ENCODE data around the gene FGFR2. TPM values are rescaled to one million over a fixed set of nuclear protein-coding genes. Genes with fewer than 3 reads are reported as not detected.

Gene FGFR2
- 315 TPM for polyA plus RNA-seq (2013, experiment 1 of 4)
- polyA plus RNA-seq (2013, experiment 2 of 4): 406 TPM
- polyA plus RNA-seq (2013, experiment 3 of 4): 247 TPM
- polyA plus RNA-seq (2013, experiment 4 of 4): 291 TPM

DNA sequence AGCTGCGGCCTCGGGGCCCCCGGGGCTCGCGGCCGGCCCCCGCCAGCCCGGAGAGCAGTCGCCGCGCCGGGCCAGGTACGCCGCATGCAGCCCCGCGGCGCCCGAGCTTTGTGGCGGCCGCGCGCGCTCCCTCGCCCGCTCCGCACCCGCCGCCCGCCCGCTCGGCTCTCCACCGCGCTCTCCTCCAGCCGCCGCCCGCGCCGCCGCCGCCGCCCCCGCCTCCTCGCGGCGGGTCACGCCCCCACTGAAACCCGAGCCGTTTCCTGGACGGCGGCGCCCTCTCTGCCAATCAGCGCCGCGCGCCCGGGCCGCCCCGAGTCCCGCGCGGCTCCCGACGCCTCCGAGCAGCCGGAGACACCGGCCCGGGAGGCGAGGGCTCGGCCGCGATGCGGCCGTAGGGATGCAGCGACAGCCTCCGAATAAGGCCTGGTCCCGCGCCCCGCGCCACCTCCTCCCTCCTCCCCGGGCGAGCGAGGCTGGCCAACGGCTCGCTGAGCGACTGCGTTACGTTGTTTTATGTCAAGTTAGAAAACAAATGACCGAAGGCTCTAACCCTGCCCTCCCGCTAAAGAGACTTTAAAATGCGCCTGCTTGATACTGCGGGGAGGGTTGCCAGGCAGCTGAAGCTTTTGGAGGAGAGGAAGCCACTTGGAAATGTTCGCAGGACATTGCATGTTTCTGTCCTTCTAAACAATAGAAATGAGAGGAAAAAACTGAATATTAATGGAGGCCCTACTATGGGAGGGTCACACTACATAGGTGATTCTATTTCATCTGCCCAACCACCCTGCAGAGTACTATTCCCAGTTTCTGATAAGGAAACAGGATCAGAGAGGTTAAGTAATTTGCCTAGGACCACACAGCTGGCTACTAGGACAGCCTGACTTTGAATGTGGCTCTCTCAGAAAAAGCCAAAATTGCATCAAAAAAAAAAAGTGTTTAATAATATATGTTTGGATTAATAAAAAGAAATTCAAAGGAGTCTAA is at the start of gene FGFR2:
Gene FGFR2, minus strand, starts transcription at position 182 of the 987 bp plus-strand sequence. CDS start 4,627 bp downstream, outside the sequence.
- H3K27me3 ChIP-seq (ENCODE audit: control insufficient read depth, insufficient read depth, low read length, poor library complexity, severe bottlenecking): peaks cover 9% of the 10 kb centered on the region
- H3K36me3 ChIP-seq (ENCODE audit: control insufficient read depth, insufficient read depth, low read length): peaks cover 3% of the 10 kb centered on the region
- peak within 1 kb of the TSS; percentile 84 for H3K27ac ChIP-seq (ENCODE audit: insufficient read depth, low read depth, low read length, poor library complexity, severe bottlenecking)
- H3K9me3 ChIP-seq (ENCODE audit: control insufficient read depth, low read length): no peaks in the 10 kb centered on the region
- peaks cover 40% of the 10 kb centered on the region for H3K4me1 ChIP-seq (ENCODE audit: control insufficient read depth, insufficient read depth, low read length)
- H3K4me3 ChIP-seq (ENCODE audit: insufficient read depth, low read depth, low read length): peak within 1 kb of the TSS; percentile 69
- 1% methylated on average over 92 of the region's 92 CpGs for WGBS, 2 experiments

DNA sequence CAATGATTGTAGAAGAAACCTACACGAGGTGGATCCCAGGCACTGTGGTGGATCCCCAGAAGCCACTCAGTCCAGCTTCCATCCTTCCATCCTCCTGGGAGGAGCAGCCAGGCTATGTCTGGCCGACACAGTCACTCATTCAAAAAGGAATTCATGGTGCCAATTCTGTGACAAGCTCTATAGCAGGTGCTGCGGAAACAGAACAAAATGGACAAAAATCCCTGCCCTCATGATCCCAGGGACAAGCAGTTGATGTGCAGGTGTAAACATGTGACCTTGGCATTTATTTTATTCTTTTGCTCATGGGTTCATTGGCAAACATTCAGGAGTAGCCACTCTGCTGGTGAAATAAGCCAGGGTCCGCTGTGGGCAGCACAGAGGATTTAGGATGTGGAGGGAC is 49.2 kb upstream of the FGFR2 start:
- Histone ChIP-seq H3K9me3 (ENCODE audit: control insufficient read depth, low read length) (no peaks in the 10 kb centered on the region), H3K27me3 (ENCODE audit: control insufficient read depth, insufficient read depth, low read length, poor library complexity, severe bottlenecking) (no peaks in the 10 kb centered on the region), H3K27ac (ENCODE audit: insufficient read depth, low read depth, low read length, poor library complexity, severe bottlenecking) (no peak overlapping the region), H3K36me3 (ENCODE audit: control insufficient read depth, insufficient read depth, low read length) (no peaks in the 10 kb centered on the region), H3K4me1 (ENCODE audit: control insufficient read depth, insufficient read depth, low read length) (peaks cover 15% of the 10 kb centered on the region), H3K4me3 (ENCODE audit: insufficient read depth, low read depth, low read length) (no peak overlapping the region)
- WGBS, 2 experiments: 93 to 94% methylated on average over 4 of the region's 4 CpGs

DNA sequence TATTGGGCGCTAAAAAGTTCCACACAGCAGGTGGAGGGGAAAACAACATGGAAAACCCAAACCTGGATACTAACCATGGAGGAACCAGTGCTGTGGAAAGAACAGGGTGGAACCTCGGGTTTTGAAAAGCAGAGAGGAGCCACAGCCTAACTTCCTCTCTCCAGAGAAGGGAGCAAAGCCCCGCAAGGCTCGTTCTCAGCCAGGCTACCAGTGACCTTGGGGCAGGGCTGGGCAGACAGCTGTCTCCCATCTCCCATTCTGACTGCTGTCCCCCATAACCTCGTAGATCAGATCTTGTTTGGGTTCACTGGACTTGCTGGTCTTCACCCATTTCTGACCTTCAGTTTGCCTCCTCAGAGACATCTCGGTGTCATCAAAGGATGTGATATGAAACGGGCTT is 47.5 kb upstream of the FGFR2 start:
- Histone ChIP-seq H3K4me3 (ENCODE audit: insufficient read depth, low read depth, low read length) (no peak overlapping the region), H3K27me3 (ENCODE audit: control insufficient read depth, insufficient read depth, low read length, poor library complexity, severe bottlenecking) (no peaks in the 10 kb centered on the region), H3K4me1 (ENCODE audit: control insufficient read depth, insufficient read depth, low read length) (peaks cover 15% of the 10 kb centered on the region), H3K36me3 (ENCODE audit: control insufficient read depth, insufficient read depth, low read length) (no peaks in the 10 kb centered on the region), H3K27ac (ENCODE audit: insufficient read depth, low read depth, low read length, poor library complexity, severe bottlenecking) (no peak overlapping the region), H3K9me3 (ENCODE audit: control insufficient read depth, low read length) (no peaks in the 10 kb centered on the region)
- WGBS, 2 experiments: 93 to 95% methylated on average over 7 of the region's 7 CpGs

- Histone ChIP-seq H3K4me1 (ENCODE audit: control insufficient read depth, insufficient read depth, low read length) (peaks cover 15% of the 10 kb centered on the region), H3K9me3 (ENCODE audit: control insufficient read depth, low read length) (no peaks in the 10 kb centered on the region), H3K36me3 (ENCODE audit: control insufficient read depth, insufficient read depth, low read length) (no peaks in the 10 kb centered on the region), H3K4me3 (ENCODE audit: insufficient read depth, low read depth, low read length) (no peak overlapping the region), H3K27ac (ENCODE audit: insufficient read depth, low read depth, low read length, poor library complexity, severe bottlenecking) (no peak overlapping the region), H3K27me3 (ENCODE audit: control insufficient read depth, insufficient read depth, low read length, poor library complexity, severe bottlenecking) (no peaks in the 10 kb centered on the region)
- 85 to 88% methylated on average over 2 of the region's 2 CpGs for WGBS, 2 experiments
Measured at GRCh38 chr10:121644501-121644900, 46.3 kb upstream of the FGFR2 start.

DNA sequence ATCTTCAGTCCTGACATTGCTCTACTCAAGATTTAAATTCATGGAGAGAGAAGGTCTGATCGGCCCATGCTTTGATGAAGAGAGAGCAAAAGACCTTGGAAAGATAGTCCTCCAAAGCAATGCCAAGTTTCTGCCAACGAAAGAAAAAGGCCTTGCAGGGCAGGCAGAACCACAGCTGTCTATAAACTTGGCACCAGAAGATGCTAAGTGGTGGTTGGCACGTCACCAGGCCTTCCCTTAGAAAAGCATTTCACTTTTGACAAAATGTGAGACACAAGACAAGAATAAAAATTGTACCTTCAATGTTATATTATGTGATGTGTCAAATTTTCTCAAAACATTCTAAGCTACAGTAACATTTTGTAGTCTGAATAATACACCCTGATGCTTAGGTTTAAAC is 42.0 kb upstream of the FGFR2 start:
- Histone ChIP-seq H3K4me1 (ENCODE audit: control insufficient read depth, insufficient read depth, low read length) (peaks cover 3% of the 10 kb centered on the region), H3K36me3 (ENCODE audit: control insufficient read depth, insufficient read depth, low read length) (no peaks in the 10 kb centered on the region), H3K4me3 (ENCODE audit: insufficient read depth, low read depth, low read length) (no peak overlapping the region), H3K27me3 (ENCODE audit: control insufficient read depth, insufficient read depth, low read length, poor library complexity, severe bottlenecking) (no peaks in the 10 kb centered on the region), H3K27ac (ENCODE audit: insufficient read depth, low read depth, low read length, poor library complexity, severe bottlenecking) (no peak overlapping the region), H3K9me3 (ENCODE audit: control insufficient read depth, low read length) (no peaks in the 10 kb centered on the region)
- WGBS, 2 experiments: 93% methylated on average over 3 of the region's 3 CpGs

GRCh38 chr10:121639416-121639815 is 41.2 kb upstream of the FGFR2 start:
- H3K9me3 ChIP-seq (ENCODE audit: control insufficient read depth, low read length): no peaks in the 10 kb centered on the region
- no peak overlapping the region for H3K4me3 ChIP-seq (ENCODE audit: insufficient read depth, low read depth, low read length)
- no peaks in the 10 kb centered on the region for H3K36me3 ChIP-seq (ENCODE audit: control insufficient read depth, insufficient read depth, low read length)
- H3K27me3 ChIP-seq (ENCODE audit: control insufficient read depth, insufficient read depth, low read length, poor library complexity, severe bottlenecking): no peaks in the 10 kb centered on the region
- H3K27ac ChIP-seq (ENCODE audit: insufficient read depth, low read depth, low read length, poor library complexity, severe bottlenecking): no peak overlapping the region
- no peaks in the 10 kb centered on the region for H3K4me1 ChIP-seq (ENCODE audit: control insufficient read depth, insufficient read depth, low read length)

GRCh38 chr10:121637437-121637836 is 39.2 kb upstream of the FGFR2 start:
- Histone ChIP-seq H3K27ac (ENCODE audit: insufficient read depth, low read depth, low read length, poor library complexity, severe bottlenecking) (no peak overlapping the region), H3K36me3 (ENCODE audit: control insufficient read depth, insufficient read depth, low read length) (no peaks in the 10 kb centered on the region), H3K9me3 (ENCODE audit: control insufficient read depth, low read length) (no peaks in the 10 kb centered on the region), H3K4me1 (ENCODE audit: control insufficient read depth, insufficient read depth, low read length) (no peaks in the 10 kb centered on the region), H3K4me3 (ENCODE audit: insufficient read depth, low read depth, low read length) (no peak overlapping the region), H3K27me3 (ENCODE audit: control insufficient read depth, insufficient read depth, low read length, poor library complexity, severe bottlenecking) (no peaks in the 10 kb centered on the region)
- WGBS, 2 experiments: 95 to 96% methylated on average over 1 of the region's 1 CpG

DNA sequence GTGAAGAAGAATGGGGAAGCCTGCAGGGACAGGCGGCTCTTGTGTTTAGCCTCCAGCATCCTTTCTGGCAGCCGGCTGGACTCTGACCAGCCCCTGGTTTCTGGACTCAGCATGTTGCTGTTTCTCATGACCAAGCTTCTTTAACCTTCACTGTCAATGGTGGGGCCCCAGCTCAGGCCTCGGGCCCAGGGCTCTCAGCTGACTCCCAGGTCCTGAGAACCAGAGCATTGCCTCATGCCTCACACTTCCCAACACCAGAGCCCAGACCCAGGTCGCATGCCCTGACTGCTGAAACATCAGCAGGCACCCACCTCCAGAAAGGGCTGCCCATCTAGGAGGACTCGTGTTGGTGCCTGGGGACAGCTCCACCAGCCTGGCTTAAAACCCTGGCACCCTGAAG is 34.8 kb upstream of the FGFR2 start:
- no peaks in the 10 kb centered on the region for H3K4me1 ChIP-seq (ENCODE audit: control insufficient read depth, insufficient read depth, low read length)

GRCh38 chr10:121631365-121632029 is 33.3 kb upstream of the FGFR2 start:
- H3K27me3 ChIP-seq (ENCODE audit: control insufficient read depth, insufficient read depth, low read length, poor library complexity, severe bottlenecking): no peaks in the 10 kb centered on the region
- no peaks in the 10 kb centered on the region for H3K9me3 ChIP-seq (ENCODE audit: control insufficient read depth, low read length)
- H3K4me3 ChIP-seq (ENCODE audit: insufficient read depth, low read depth, low read length): no peak overlapping the region
- no peaks in the 10 kb centered on the region for H3K4me1 ChIP-seq (ENCODE audit: control insufficient read depth, insufficient read depth, low read length)
- H3K36me3 ChIP-seq (ENCODE audit: control insufficient read depth, insufficient read depth, low read length): no peaks in the 10 kb centered on the region
- H3K27ac ChIP-seq (ENCODE audit: insufficient read depth, low read depth, low read length, poor library complexity, severe bottlenecking): no peak overlapping the region
- 85 to 90% methylated on average over 8 of the region's 8 CpGs for WGBS, 2 experiments

More for the DNA sequence above, 34.8 kb upstream of the FGFR2 start:
- Histone ChIP-seq H3K4me3 (ENCODE audit: insufficient read depth, low read depth, low read length) (no peak overlapping the region), H3K27ac (ENCODE audit: insufficient read depth, low read depth, low read length, poor library complexity, severe bottlenecking) (no peak overlapping the region), H3K9me3 (ENCODE audit: control insufficient read depth, low read length) (no peaks in the 10 kb centered on the region), H3K27me3 (ENCODE audit: control insufficient read depth, insufficient read depth, low read length, poor library complexity, severe bottlenecking) (no peaks in the 10 kb centered on the region), H3K36me3 (ENCODE audit: control insufficient read depth, insufficient read depth, low read length) (no peaks in the 10 kb centered on the region)
- WGBS, 2 experiments: 88 to 91% methylated on average over 5 of the region's 5 CpGs

DNA sequence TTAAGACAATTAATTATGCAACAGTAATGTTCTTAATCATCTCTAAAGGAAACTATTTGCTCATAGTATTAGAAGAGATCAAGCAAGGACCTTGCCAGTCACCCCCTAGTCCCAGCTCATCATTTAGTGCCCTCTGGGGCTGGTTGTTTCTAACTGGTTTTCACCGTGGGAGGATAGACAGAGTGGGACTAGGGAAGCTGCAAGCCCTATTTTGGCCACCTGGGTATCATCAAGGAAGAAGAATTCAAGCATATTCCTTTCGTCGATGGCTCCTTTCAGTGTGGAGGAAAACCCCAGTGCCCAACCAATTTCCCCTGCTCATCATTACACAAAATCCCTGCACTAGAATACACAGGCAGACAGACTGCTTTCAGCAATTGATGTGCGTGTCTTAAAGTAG is 30.6 kb upstream of the FGFR2 start:
- Histone ChIP-seq H3K27ac (ENCODE audit: insufficient read depth, low read depth, low read length, poor library complexity, severe bottlenecking) (no peak overlapping the region), H3K27me3 (ENCODE audit: control insufficient read depth, insufficient read depth, low read length, poor library complexity, severe bottlenecking) (no peaks in the 10 kb centered on the region), H3K4me3 (ENCODE audit: insufficient read depth, low read depth, low read length) (no peak overlapping the region), H3K36me3 (ENCODE audit: control insufficient read depth, insufficient read depth, low read length) (no peaks in the 10 kb centered on the region), H3K4me1 (ENCODE audit: control insufficient read depth, insufficient read depth, low read length) (no peaks in the 10 kb centered on the region), H3K9me3 (ENCODE audit: control insufficient read depth, low read length) (no peaks in the 10 kb centered on the region)
- 81 to 90% methylated on average over 4 of the region's 4 CpGs for WGBS, 2 experiments
